HL-60 (cell line): Measurements from ENCODE around the gene RNF222.

Experiments used
- CTCF ChIP-seq: IDR thresholded peaks from one replicate; pipeline ENCODE4 v1.5.1; 2011; ENCODE audit warnings: low read length, control low read depth, inconsistent platforms; ENCODE audit not compliant: insufficient read depth
- GABPA ChIP-seq: IDR thresholded peaks from 2 replicates; pipeline ENCODE4 v1.6.1; 2012; ENCODE audit warnings: low read depth
- POLR2AphosphoS5 ChIP-seq: IDR thresholded peaks from 2 replicates; pipeline ENCODE4 v1.6.1; 2012; ENCODE audit warnings: low read depth
- REST ChIP-seq: IDR thresholded peaks from 2 replicates; pipeline ENCODE4 v1.6.1; 2012; ENCODE audit warnings: low read depth; ENCODE audit not compliant: insufficient replicate concordance
- SPI1 ChIP-seq: IDR thresholded peaks from 2 replicates; pipeline ENCODE4 v1.6.1; 2012; ENCODE audit warnings: low read depth, mild to moderate bottlenecking, borderline replicate concordance

GRCh38 chr17:8441690-8442089 lies 44.1 kb upstream of the RNF222 start:
- TF ChIP-seq CTCF: no peak
- no peak for TF ChIP-seq POLR2AphosphoS5
- no peak for TF ChIP-seq GABPA
- TF ChIP-seq REST: no peak
- no peak for TF ChIP-seq SPI1
